GM12878 (cell line): ENCODE measurements around the gene SUGCT. TPM values are rescaled to one million over a fixed set of nuclear protein-coding genes. Genes with fewer than 3 reads are reported as not detected.
A peak's percentile ranks its signal among the peaks of the same experiment; 100 is the strongest.

Experiments
- ATAC-seq: fragments of 200-7000 bp; cut with Tn5 transposase; 3 replicates; pipeline ENCODE4 v1.9.1; 2020; ENCODE audit warnings: mild to moderate bottlenecking, moderate library complexity
- BruUV-seq: library from RNA; stranded (reverse); fragments of 400-500 nt; replicated peaks from 2 replicates; lab custom pipeline; 2021; lab: Mats Ljungman, UMichigan
- CTCF ChIA-PET: fragments of 300-600 bp; sonication (Branson Sonifier 250); formaldehyde crosslinking; extraction: SDS; loops from one replicate; lab custom pipeline; 2021; ENCODE audit warnings: inconsistent platforms; lab: Yijun Ruan, JAX
- POLR2A ChIA-PET: fragments of 350-600 bp; formaldehyde crosslinking; extraction: SDS; loops from one replicate; lab custom pipeline; 2021; ENCODE audit warnings: inconsistent platforms; lab: Charles Lee
- RAD21 ChIA-PET: fragments of 300-600 bp; sonication (Branson Sonifier 250); formaldehyde crosslinking; loops from one replicate; lab custom pipeline; 2023; ENCODE audit warnings: antibody characterized with exemption; ENCODE audit not compliant: unreplicated experiment; lab: Charles Lee
- SMC1A ChIA-PET: fragments of 300-600 bp; sonication (Branson Sonifier 250); formaldehyde crosslinking; loops from one replicate; lab custom pipeline; 2023; ENCODE audit not compliant: unreplicated experiment, uncharacterized antibody; lab: Charles Lee
- DNase-seq: peaks from one replicate; pipeline ENCODE4 v3.0.0-alpha.2; 2011; ENCODE audit warnings: low read depth, low spot score
- FAIRE-seq: peaks from 3 replicates; lab custom pipeline; 2011; peaks lifted over from hg19 to GRCh38; lab: Jason Lieb, UNC
- H2AFZ ChIP-seq: 2 replicates; pipeline ENCODE4 v1.6.0; 2011; ENCODE audit warnings: low read depth, low read length, control low read depth; ENCODE audit not compliant: control insufficient read depth
- H3K27ac ChIP-seq: 2 replicates; pipeline ENCODE4 v1.5.1; 2011; ENCODE audit warnings: control low read depth; ENCODE audit not compliant: control insufficient read depth, insufficient read depth
- H3K27me3 ChIP-seq, 2 experiments: replicated peaks in 1 of 2; 2 replicates each; pipeline versions ENCODE4 v1.6.0 to v1.6.1; 2011; ENCODE audit warnings: low read length in 1 of 2; ENCODE audit not compliant: control insufficient read depth in 2 of 2, insufficient read depth in 2 of 2
- H3K36me3 ChIP-seq, 2 experiments: 2 replicates each; pipeline ENCODE4 v1.5.1; 2011; ENCODE audit warnings: low read length in 1 of 2; ENCODE audit not compliant: control insufficient read depth in 2 of 2, insufficient read depth in 2 of 2
- H3K4me1 ChIP-seq: 2 replicates; pipeline ENCODE4 v1.6.1; 2011; ENCODE audit warnings: mild to moderate bottlenecking, low read length, moderate library complexity, mixed read lengths; ENCODE audit not compliant: control insufficient read depth, insufficient read depth
- H3K4me2 ChIP-seq: 2 replicates; pipeline ENCODE4 v1.6.0; 2011; ENCODE audit warnings: control low read depth; ENCODE audit not compliant: control insufficient read depth, insufficient read depth
- H3K4me3 ChIP-seq: fragments of 200-600 bp; sonication (generic); 2 replicates; pipeline ENCODE4 v1.5.1; 2016
- H3K79me2 ChIP-seq: 2 replicates; pipeline ENCODE4 v1.6.0; 2011; ENCODE audit warnings: low read length; ENCODE audit not compliant: control insufficient read depth, insufficient read depth
- H3K9ac ChIP-seq: 2 replicates; pipeline ENCODE4 v1.8.0; 2011; ENCODE audit warnings: low read length, control low read depth, mixed read lengths; ENCODE audit not compliant: control insufficient read depth, insufficient read depth
- H3K9me3 ChIP-seq: replicated peaks from 3 replicates; pipeline ENCODE4 v1.5.1; 2011; ENCODE audit warnings: mild to moderate bottlenecking, low read length; ENCODE audit not compliant: control insufficient read depth, insufficient read depth
- H4K20me1 ChIP-seq: 2 replicates; pipeline ENCODE4 v1.6.0; 2011; ENCODE audit not compliant: control insufficient read depth, insufficient read depth
- CBX5 ChIP-seq: sonication (generic); IDR thresholded peaks from 2 replicates; pipeline ENCODE4 v1.6.1; 2016; ENCODE audit warnings: low read depth, moderate library complexity, mild to moderate bottlenecking, inconsistent platforms
- CHD2 ChIP-seq: IDR thresholded peaks from 2 replicates; pipeline ENCODE4 v1.6.1; 2011; ENCODE audit warnings: low read depth, low read length, improper control_type of control experiment, borderline replicate concordance
- CTCF ChIP-seq, 3 experiments: IDR thresholded peaks in 2 of 3; conservative IDR thresholded peaks in 1 of 3; 2 replicates each; pipeline ENCODE4 v1.5.1; 2011; ENCODE audit warnings: low read depth in 3 of 3, low read length in 3 of 3, mild to moderate bottlenecking in 3 of 3, control low read depth in 2 of 3, moderate library complexity in 2 of 3, inconsistent platforms in 1 of 3, mixed read lengths in 1 of 3; ENCODE audit not compliant: control insufficient read depth in 2 of 3, insufficient read depth in 1 of 3; ENCODE audit errors: extremely low read depth in 1 of 3
- RAD21 ChIP-seq: IDR thresholded peaks from 2 replicates; pipeline ENCODE4 v1.6.1; 2011; ENCODE audit warnings: mild to moderate bottlenecking, low read depth, low read length, moderate library complexity; ENCODE audit not compliant: insufficient read depth
- RFX5 ChIP-seq: IDR thresholded peaks from 2 replicates; pipeline ENCODE4 v1.6.1; 2011; ENCODE audit warnings: low read depth, low read length, improper control_type of control experiment
- SMC3 ChIP-seq: IDR thresholded peaks from 2 replicates; pipeline ENCODE4 v1.6.1; 2011; ENCODE audit warnings: low read length, improper control_type of control experiment, borderline replicate concordance
- USF2 ChIP-seq: IDR thresholded peaks from 2 replicates; pipeline ENCODE4 v1.6.1; 2011; ENCODE audit warnings: low read depth, low read length, improper control_type of control experiment, borderline replicate concordance
- WGBS: methylation state at CpG from one replicate; pipeline ENCODE4 v1.1.6; 2016; ENCODE audit warnings: low lambda C conversion rate; ENCODE audit not compliant: insufficient replicate concordance, insufficient coverage; ENCODE audit errors: missing lambda C conversion rate; 5-methylcytosine and 5-hydroxymethylcytosine counted together
- in situ Hi-C: fragments of 300-500 bp; cut with MboI; formaldehyde crosslinking; loops from 9 replicates; pipeline ENCODE4 v1.14.3; 2018; ENCODE audit warnings: mixed read lengths
- intact Hi-C: fragments of 100-400 bp; cut with micrococcal nuclease; formaldehyde crosslinking; loops from one replicate; pipeline ENCODE4 v1.14.2; 2022; ENCODE audit not compliant: unreplicated experiment
- polyA plus RNA-seq, 11 experiments: library from polyadenylated mRNA; depleted of rRNA in 4 of 11; unstranded in 6 of 11; stranded (reverse) in 5 of 11; fragments of >200 nt; fragmentation: Nextera tagmentation in 4 of 11; fragmentation: Illumina TruSeq in 1 of 11; extraction: Ambion mirVana in 4 of 11; extraction: Trizol in 1 of 11; gene quantifications; 1 replicate in 1 of 11; 2 replicates in 10 of 11; pipeline versions ENCODE4 v1.2.1 to v1.2.3, GENCODE V29; 2011 to 2016; ENCODE audit warnings: inconsistent platforms in 2 of 11, missing spikeins in 2 of 11, low read depth in 1 of 11
- total RNA-seq, 4 experiments: library from RNA; depleted of rRNA in 3 of 4; stranded (reverse); fragments of >200 nt in 3 of 4; fragmentation: Illumina TruSeq in 1 of 4; extraction: Trizol in 1 of 4; gene quantifications; 2 replicates each; pipeline versions ENCODE4 v1.2.1 to v1.2.3, GENCODE V29; 2013 to 2021

Gene SUGCT
- total and polyA plus RNA-seq, 10 of the 15 experiments (the other 5 are each of a cell fraction or from before 2014, with no cell fraction given) = 0.08 to 1.2 (median 0.67) TPM; not detected in 1

DNA sequence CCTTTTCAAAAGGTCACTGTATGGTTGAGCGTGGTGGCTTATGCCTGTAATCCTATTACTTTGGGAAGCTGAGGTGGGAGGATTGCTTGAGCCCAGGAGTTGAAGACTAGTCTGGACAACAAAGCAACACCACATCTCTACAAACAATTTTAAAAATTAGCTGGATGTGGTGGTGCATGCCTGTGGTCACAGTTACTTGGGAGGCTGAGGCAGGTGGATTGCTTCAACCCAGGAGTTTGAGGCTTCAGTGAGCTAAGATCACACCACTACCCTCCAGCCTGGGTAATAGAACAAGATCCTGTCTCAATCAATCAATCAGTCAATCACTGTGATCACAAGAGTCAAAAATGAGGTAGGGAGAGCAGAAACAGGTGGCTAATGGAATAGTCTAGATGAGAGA is 97.0 kb downstream of the SUGCT start:
- H4K20me1 ChIP-seq = no peaks in the 10 kb centered on the region
- SMC1A ChIA-PET = interaction anchor here (0.8 to 1.0 kb wide), 2 partner anchors 373 to 1472 kb away, joined by 3 to 4 read pairs; no protein-coding TSS in a partner anchor
- in situ Hi-C loops (no loop called here), intact Hi-C loops (loop anchor here (5.0 to 10.0 kb wide), 2 partner anchors 93 to 376 kb away; no protein-coding TSS in a partner anchor)
- FAIRE-seq = no peak
- H3K9me3 ChIP-seq = no peaks in the 10 kb centered on the region
- 0% methylated on average over 1 of the region's 1 CpG for WGBS
- no peak overlapping the region for H3K4me2 ChIP-seq
- RAD21 ChIA-PET = interaction anchor here (0.5 to 1.2 kb wide), 4 partner anchors 27 to 1473 kb away, joined by 3 to 5 read pairs (median 4); no protein-coding TSS in a partner anchor
- H3K36me3 ChIP-seq = no peaks in the 10 kb centered on the region
- no peak for ATAC-seq
- H3K27me3 ChIP-seq = no peaks in the 10 kb centered on the region
- CTCF ChIA-PET = interaction anchor here (1.0 to 1.5 kb wide), 4 partner anchors 13 to 1465 kb away, joined by 3 to 6 read pairs (median 4); no protein-coding TSS in a partner anchor
- DNase-seq = no peak
- no peak overlapping the region for H3K4me3 ChIP-seq
- no peak overlapping the region for H3K27ac ChIP-seq
- no peaks in the 10 kb centered on the region for H3K4me1 ChIP-seq
- BruUV-seq = no TSS peak
- TF ChIP-seq USF2 (no peak), CBX5 (no peak), CHD2 (no peak)
- peak overlapping the region; percentile 45 for H2AFZ ChIP-seq
- no peak overlapping the region for H3K9ac ChIP-seq
- POLR2A ChIA-PET = no interaction called here
- H3K79me2 ChIP-seq = no peaks in the 10 kb centered on the region

- Histone ChIP-seq H3K36me3 (no peaks in the 10 kb centered on the region), H3K4me1 (no peaks in the 10 kb centered on the region), H3K27ac (no peak overlapping the region), H3K4me3 (no peak overlapping the region), H3K9me3 (no peaks in the 10 kb centered on the region), H3K4me2 (no peak overlapping the region), H3K79me2 (no peaks in the 10 kb centered on the region), H2AFZ (peak overlapping the region; percentile 45), H3K27me3 (no peaks in the 10 kb centered on the region), H3K9ac (no peak overlapping the region; the same call in 1 of the 2 replicates), H4K20me1 (no peaks in the 10 kb centered on the region)
- ChIA-PET POLR2A (no interaction called here), RAD21 (interaction anchor here (0.5 to 1.2 kb wide), 5 partner anchors 27 to 1473 kb away, joined by 3 to 5 read pairs (median 4); no protein-coding TSS in a partner anchor), CTCF (interaction anchor here (0.9 to 1.5 kb wide), 8 partner anchors 14 to 1473 kb away, joined by 3 to 6 read pairs (median 3); no protein-coding TSS in a partner anchor), SMC1A (interaction anchor here (0.6 to 1.0 kb wide), 3 partner anchors 15 to 372 kb away, joined by 3 to 5 read pairs (median 4); no protein-coding TSS in a partner anchor)
- in situ Hi-C loops = no loop called here
- ATAC-seq (0 out of 3 replicates have a peak, but pooled peaks have one; percentile 36), FAIRE-seq (peak; percentile 41), DNase-seq (no peak)
- intact Hi-C loops = loop anchor here (5.0 to 10.0 kb wide), 2 partner anchors 92 to 375 kb away; no protein-coding TSS in a partner anchor
- BruUV-seq = no TSS peak
- TF ChIP-seq CTCF (IDR thresholded peaks at IDR 0.05 in 2 of 3, conservative IDR thresholded peaks at IDR 0.05 in 1 of 3; ENCODE audit: control insufficient read depth in 2 of 3, extremely low read depth in 1 of 3, insufficient read depth in 1 of 3, low read depth in 3 of 3, low read length in 3 of 3) = peak; percentile 34 to 45 (median 41); a peak in 5 of 6 replicates
- TF ChIP-seq RAD21 = peak; percentile 71
- TF ChIP-seq SMC3 = peak; percentile 35; the same call in 1 of the 2 replicates
- TF ChIP-seq RFX5 = no peak
- WGBS = 18% methylated on average over 7 of the region's 7 CpGs
Observed at GRCh38 chr7:40232242-40232893, 97.6 kb downstream of the SUGCT start.
